Left hindlimb (tissue), 1 donor: ENCODE data around the gene RFNG.
"Not testable (repeated sequence)": the region's sequence is repeated elsewhere in the genome, so short reads cannot be mapped to it uniquely, and the experiment has no call there.

Experiments used
- DNase-seq: peaks from one replicate; pipeline ENCODE4 v3.0.0-alpha.2; 2018

RFNG gene

DNA sequence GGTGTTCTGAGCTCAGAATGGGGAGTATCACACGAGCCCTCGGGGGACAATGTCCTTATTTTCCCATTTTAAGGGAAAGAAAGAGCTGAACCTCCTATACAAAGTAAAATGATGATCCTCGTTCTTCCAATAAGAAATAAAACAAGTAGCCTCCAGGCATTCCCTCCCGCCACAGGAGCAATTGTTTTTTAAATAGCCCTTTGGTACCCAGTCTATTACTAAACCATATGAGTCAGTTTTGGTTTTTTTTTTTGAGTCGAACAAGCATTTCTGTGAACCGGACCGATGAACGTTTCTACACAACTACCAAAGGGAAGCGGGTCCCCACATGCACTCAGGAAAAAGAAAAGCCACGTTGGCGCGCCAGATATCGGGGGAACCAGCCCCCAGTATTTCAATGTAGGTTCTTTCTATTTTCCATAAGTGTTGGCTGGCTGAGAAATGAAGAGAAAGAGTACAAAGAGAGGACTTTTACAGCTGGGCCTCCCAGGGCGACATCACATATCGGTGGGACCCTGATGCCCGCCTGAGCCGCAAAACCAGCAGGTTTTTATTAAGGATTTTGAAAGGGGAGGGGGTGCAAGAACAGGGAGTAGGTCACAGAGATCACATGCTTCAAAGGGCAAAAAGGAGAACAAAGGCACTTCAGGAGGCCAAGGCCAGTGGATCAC lies 10.3 kb downstream of the RFNG start:
- no peak for DNase-seq

DNA sequence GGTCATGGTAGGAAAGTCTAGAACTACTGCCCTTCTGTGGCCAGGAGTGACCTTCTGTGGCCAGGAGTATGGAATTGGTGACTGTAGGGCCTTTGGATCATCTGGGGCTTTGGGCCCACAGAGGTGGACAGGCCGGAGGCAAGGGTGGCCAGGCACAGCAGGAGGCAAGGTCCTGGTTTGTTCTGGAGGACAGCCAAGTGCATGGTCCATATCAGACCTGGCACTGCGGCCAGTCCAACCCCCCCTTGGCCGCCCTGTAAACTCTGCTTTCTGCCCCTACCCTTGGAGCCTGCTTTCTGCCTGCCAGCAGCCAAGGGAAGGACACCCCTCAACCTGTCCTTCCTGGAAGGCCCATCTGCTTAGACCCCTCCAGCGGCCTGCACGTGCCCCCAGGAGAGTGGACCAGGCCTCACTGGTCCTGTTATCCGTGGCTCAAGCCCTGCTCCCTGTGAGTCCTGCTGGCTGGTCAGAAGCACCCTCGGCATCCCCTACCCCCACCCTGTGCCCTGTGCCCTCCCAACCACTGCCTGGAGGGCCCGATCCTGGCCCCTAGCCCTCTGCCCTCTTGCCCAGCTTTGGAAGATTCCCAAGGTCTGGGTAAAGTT lies 11.8 kb downstream of the RFNG start:
- DNase-seq = no peak

DNA sequence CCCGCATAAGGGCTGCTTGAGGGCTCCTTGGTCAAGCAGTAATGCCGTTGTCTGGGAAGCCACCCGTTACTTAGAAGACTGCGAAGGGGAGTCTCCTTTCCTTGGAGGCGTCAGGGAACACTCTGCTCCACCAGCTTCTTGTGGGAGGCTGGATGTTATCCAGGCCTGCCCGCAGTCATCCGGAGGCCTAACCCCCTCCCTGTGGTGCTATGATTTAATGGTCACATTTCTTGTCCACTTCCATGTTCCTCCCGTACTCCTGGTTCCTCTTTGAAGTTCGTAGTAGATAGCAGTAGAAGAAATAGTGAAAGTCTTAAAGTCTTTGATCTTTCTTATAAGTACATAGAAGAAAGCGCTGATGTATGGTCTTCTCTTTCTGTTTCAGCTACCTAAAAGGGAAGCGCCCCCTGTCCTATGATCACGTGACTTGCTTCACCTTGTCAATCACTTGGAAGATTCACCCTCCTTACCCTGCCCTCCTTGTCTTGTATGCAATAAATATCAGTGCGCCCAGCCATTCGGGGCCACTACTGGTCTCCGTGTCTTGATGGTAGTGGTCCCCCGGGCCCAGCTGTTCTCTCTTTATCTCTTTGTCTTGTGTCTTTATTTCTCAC lies 12.7 kb downstream of the RFNG start:
- DNase-seq = not testable (repeated sequence)

DNA sequence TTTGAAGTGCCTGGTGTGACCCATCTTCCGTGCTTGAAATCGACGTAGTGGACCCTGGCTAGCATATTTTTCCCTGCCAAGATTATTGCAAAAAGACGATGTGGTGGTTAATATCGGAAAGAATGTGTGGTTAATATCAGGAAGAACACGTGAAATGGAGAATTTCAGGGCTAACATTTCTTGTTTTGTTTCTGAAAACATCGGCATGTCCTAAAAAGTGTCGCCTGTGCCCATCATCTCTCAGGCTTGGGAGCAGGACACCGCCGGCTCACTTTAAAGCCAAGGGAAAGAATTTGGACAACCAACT lies 13.8 kb downstream of the RFNG start:
- no peak for DNase-seq

DNA sequence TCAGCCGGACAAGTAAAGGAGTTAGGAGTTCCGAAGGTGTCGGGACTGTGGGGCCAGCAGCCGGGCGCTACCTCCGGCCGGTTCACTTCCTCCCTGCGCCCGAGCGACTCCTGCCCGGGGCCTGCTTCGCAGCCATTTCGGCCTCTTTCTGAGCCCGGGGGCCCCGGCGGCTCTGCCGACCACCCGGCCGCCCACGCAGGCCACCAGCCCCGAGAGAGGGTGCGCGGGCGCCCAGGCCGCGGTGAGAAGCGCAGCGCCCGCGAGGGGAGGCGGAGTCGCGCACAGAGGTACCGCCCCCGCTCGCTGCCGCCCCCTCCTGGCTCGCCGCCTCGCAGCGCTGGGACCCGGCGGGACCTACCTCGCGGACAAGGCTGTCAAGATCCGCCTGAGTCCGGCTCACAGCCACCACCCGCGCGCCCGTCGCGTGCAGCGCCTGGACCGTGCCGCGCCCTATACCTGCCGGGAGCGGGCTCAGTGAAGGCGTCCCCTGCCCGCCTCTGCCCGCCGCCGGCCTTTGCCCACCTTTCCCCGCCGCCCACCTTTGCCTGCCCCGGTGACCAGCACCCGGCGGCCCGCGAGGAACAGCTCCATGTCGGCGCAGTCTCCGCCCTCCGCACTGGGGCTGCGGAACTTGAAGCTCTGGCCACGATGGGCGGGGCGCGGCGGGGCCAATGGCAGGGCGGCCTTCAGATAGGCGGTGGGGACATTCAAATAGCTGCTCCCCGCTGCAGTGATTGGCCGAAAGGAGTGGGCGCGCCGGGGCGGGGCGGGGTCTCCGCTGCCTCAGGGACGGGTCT lies 14.3 kb downstream of the RFNG start, which contains the start of gene DCXR:
TSS of gene DCXR (minus strand) at position 606 of the 797 bp plus-strand sequence. CDS start at position 591, 15 bp downstream.
- peak; percentile 97 for DNase-seq

DNA sequence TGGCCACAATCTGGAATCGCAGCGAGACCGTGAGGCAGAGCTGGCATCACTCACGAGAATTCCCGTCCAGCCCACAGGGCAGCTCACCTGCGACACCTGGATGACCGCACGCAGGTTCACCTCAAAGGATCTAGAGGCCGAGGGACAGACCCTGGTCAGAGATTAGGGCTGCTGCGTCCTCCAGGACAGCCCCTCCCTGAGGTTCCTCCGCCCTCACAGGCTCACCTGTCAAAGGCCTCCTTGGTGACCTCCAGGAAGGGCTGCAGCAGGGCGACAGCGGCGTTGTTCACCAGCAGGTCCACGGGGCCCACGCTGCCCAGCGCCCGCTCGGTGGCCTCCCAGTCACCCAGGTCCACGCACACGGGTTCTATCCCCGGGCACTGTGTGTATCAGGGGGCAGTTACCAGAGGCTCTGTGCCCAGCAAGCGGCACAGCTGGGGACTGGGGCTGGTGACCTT lies 14.9 kb downstream of the RFNG start:
- no peak for DNase-seq

DNA sequence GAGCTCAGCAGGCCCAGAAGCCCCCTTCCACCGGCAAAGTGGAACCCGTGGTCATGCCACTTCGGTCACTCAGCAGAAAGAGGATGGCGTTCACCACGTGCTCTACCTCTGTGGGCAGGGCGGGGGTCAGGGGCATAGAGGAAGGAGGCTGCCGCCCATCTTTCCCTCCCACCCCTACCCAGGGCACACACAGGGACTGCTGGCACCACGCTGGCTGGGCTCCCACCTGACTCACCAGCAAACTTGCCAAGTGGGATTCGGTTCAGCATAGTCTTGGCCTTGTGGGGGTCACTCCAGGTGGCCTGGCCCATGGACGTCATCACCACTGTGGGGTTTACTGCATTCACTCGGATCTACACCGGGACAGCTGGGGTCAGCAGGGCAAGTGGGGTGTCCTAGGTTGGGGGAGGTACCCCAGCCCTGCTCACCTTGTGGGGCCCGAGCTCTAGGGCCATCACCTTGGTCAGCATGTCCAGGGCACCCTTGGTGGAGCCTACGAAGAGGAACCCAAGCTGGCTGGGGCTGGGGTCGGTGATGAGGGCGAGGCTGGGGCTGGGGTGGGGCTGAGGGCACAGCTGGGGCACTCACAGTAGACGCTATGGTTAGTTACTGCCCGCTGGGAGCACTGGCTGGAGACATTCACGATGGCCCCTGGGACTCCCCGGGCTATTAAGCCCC lies 15.5 kb downstream of the RFNG start:
- DNase-seq = no peak

DNA sequence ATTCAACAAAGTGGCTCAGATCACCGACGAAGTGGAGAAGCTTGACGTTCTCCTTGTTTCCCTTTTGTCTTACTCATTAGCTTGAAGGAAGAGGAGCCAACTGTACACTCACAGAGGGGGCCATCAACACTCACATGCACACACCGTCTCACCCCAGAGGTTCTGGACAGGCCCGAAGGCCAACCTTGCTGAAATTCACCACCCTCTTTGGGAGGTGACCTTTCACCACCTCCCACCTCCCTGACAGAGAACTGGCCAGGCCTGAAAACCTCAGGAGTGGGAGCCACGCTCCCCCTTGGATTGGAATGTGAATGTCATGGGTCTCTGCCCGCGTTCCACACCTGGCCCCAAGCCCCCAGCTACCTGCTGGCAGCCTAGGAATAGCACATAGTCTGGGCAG lies 16.1 kb downstream of the RFNG start:
- DNase-seq = no peak

DNA sequence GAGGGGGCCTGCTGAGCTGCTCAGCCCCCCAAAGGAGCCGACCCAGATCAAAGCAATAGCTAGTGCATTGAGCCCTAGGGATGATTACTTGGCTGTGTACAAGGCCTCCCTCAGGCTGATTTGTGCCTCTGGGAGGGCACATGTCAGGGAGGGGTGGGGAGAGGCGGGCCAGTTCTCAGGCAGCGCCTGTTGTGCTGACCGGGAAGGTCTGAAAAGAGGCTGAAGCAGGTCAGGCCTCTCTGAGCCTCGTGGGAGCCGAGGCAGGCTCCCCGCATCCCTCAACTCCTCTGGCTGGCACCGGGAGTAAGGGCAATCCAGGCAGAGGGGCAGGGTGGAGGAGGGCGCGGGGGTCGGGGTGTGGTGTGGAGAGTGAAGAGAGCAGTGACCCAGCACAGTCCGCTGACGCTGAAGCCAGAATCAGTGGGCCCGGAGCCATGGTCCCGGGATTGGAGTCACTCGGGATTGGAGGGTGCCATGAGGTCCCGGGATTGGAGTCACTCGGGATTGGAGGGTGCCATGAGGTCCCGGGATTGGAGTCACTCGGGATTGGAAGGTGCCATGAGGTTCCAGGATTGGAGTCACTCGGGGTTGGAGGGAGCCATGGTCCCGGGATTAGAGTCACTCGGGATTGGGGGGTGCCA lies 17.1 kb downstream of the RFNG start:
- DNase-seq = no peak

DNA sequence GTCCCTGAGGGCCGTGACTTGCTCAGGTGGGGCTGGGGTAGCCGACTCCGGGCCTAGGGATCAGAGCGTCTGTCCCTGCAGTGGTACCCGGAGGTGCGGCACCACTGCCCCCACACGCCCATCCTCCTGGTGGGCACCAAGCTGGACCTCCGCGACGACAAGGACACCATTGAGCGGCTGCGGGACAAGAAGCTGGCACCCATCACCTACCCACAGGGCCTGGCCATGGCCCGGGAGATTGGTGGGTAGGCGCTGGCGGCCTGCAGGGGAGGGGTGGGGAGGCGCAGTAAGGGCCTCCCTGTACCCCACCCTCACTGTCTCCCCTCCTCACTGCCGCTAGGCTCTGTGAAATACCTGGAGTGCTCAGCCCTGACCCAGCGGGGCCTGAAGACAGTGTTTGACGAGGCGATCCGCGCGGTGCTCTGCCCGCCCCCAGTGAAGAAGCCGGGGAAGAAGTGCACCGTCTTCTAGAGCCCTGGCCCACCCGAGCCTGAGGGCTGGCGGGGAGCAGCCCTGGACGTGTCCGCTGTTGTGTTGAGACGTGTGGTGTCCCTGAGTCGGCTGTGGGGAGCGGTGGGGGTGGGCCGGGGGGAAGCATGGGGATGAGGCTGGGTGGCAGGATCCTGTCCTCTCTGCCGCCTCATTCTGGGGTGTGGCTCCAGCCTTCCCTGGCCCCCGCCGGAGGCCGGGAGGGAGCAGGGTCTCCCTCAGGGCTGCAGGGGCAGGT lies 18.1 kb downstream of the RFNG start:
- no peak for DNase-seq

DNA sequence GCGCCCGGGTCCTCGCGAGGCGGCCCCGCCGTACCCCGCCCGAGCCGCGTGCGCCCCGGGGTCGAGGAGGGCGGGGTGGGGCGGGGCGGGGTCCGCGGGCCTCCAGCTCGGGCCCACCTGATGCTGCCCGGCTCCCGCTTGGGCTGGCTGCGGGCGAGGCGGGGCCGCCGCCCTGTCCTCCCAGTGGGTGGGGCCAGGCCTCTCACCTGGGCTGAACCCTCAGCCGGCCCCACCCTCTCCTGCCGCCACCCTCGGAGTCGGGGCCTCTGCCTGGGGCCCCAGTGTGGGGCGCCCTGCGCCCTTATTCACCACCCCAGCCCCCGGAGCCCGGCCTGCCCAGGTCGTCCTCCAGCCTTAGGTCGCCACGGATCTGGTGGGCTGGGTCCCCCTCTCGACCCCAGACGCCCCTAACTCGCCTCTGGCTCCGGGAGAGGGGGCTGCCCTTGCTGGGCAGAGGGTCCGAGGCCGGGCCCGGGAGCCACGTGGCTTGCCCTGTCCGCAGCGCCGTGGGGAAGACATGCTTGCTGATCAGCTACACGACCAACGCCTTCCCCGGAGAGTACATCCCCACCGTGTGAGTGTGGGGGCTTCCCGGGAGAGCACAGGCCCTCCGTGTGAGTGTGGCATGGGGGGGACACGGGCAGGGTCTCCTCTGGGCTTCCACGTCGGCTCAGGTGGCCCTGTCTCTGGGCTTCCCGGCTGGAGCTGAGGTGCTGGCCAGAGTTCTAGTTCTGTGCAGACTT lies 19.6 kb downstream of the RFNG start:
- DNase-seq = no peak

DNA sequence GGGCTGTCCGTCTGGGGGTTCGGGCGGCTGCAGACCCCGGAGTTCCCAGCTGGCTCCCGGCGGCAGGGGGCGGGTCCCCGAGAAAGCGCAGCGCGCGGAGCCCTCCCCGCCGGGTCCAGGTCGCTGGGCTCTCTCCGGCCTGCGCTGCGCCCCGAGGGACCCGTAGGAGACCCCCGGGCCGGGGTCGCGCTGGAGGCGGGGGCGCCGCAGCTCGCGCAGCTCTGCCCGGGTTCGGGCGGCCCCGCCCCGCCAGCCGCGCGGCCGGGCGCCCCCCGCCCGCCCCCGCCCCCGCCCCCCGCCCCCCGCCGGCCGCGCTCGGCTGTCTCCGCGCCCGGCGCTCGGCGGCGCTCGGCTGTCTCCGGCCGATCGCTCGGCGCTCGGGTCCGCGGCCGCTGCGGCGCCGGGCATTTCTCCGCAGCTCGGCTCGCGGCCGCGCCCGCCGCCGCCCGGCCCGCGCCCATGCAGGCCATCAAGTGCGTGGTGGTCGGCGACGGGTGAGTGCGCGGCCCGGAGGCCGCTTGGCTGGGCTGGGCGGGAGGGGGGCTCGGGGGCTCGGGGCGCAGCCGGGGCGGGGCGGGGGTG lies 20.2 kb downstream of the RFNG start, which contains the start of gene RAC3:
TSS of gene RAC3 (plus strand) at position 376 of the 582 bp plus-strand sequence. CDS start at position 460, 84 bp downstream.
- DNase-seq = peak; percentile 69

DNA sequence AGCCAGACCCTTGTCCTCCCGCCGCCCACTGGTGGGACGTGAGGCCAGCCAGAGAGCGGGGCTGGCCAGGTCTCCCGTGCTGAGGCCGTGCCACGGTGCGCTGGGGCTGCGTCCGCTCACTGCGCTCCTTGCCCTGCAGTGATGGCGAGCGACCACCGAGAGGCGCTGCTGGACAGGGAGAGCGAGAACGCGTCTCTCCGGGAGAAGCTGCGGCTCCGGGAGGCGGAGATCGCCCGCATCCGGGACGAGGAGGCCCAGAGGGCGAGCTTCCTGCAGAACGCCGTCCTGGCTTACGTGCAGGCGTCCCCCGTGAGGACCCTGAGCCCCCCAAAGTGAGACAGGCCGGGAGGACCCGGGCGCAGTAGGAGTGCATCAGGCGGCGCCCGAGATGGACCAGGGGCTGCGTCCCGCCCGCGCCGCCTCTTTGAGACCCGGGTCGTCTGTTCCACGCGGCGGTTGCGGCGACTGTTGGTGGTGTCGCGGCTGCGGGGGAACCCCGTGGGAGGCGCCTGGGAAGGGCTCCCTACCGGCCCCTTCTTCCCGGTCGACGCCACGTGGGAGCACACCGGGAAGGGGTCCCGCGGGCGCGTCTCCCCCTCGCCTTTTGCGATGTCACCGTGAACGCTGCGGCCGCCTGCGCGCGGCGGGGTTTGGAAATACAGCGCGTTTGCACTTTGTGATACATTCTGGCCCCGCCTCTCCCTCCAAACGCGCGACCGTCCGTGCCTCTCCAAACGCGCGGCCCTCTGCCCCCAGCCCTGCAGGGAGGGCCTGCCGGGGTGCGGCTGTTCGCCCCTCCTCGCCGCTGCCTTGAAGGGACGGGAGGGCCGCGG lies 20.9 kb downstream of the RFNG start:
- DNase-seq = peak; percentile 86

DNA sequence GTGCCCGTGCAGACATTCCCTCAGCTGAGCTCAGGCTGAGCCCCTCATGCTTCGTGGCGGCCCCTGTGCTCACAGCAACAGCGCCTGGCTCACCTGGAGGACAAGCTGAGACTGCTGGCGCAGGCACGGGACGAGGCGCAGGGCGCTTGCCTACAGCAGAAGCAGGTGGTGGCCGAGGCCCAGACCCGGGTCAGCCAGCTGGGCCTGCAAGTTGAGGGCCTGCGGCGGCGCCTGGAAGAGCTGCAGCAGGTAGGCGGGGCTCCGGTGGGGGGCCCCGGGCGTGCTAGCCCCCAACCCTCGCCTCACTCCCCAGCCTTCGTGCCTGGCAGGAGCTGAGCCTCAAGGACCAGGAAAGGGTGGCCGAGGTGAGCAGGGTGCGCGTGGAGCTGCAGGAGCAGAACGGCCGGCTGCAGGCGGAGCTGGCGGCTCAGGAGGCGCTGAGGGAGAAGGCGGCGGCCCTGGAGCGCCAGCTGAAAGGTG lies 21.6 kb downstream of the RFNG start:
- DNase-seq = no peak

DNA sequence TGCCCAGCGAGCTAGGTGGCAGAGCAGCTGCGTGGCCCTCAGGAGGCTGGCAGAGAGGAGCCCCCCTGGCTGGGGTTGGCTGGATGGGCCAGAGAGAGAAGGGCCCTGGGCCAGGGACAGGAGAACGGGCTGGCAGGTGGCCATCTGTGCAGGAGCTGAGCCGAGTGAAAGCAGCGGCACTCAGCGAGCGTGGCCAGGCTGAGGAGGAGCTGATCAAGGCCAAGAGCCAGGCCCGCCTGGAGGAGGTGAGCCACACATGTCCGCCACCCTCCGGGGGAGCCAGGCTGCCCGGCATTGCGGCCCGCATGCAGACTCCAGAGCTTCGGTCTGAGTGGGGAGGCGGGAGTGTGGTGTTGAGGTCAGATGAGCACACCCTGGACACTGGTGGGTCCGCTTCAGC lies 22.2 kb downstream of the RFNG start:
- DNase-seq = no peak

DNA sequence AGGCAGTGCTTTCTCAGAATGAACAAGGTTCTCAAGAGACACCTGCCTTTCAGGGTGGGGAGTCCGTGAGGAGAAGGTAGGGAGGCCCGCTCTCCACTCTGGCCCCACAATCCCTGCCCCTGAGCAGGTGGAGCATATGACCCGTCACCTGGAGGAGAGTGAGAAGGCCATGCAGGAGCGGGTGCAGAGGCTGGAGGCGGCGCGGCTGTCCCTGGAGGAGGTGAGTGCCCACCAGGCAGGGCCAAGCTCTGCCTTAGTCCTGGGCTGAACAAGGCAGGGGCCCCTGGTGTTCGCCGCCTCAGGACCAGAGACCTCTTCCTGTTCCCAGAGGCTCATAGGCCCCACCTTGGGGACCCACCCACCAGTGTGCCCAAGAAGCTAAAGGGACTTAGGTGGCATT lies 22.6 kb downstream of the RFNG start:
- DNase-seq = no peak

DNA sequence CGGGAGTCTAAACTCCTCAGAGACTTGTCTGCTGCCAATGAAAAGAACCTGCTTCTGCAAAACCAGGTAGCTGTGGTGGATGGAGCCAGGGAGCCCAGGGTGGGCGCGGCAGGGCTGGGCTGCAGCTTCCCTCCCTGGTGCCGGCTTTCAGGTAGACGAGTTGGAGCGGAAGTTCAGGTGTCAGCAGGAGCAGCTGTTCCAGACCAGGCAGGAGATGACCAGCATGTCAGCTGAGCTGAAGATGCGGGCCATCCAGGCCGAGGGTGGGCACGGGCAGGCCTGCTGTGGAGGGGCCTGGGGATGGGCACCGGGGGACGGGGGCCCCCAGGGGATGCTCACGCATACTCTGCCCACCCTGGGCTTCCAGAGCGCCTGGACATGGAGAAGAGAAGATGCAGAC lies 23.4 kb downstream of the RFNG start:
- no peak for DNase-seq

DNA sequence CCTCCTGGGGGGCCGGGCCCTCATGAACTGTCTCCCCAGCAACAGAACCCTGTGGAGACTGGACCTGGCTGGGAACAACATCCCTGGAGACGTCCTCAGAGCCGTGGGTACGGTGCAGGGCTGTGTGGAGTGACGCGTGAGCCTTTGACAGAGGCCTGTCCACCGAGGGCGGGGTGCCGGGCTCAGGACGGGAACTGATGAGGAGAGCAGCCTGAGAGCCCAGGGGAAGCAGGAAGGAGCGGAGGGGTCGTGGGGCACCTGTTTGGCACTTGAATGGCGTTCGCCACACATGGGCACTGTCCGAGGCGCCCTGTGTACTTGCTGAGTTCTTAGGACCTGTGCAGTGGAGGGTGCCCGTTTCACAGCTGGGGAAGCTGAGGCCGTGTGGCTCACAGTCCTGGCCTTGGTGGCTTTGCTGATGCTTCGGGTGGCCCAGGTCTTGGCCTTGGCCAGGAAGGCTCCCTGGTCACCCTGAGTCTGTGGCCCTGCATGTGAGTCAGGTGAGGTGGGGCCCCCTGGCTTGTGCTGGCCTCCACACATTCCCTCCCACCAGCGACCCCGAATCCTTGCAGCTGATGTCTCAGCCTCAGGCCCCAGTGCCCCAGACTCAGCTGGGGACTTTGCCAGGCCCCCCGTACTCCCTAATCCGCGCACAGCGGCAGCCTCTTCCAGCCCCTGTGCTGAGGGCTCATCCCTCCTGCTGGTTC lies 26.1 kb downstream of the RFNG start:
- no peak for DNase-seq

DNA sequence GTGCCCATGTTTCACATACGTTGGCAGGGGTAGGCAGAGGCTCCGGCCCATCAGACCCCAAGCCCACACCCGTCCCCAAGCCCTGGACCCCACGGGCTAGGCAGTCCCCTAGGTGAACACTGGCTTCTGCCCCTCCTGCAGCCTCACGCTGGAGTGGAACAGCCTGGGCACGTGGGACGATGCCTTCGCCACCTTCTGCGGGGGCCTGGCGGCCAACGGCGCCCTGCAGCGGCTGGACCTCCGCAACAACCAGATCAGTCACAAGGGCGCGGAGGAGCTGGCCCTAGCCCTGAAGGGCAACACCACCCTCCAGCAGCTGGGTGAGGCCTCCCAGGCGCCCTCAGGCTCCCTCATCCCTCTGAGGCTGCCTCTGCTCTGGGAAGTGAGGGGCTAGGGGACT lies 26.8 kb downstream of the RFNG start:
- no peak for DNase-seq
